ENCODE data around the gene CITED2. TPM values are rescaled to one million over a fixed set of nuclear protein-coding genes. Genes with fewer than 3 reads are reported as not detected.

Gene CITED2
- total RNA-seq, 1 experiment from 2014 or later = 46.1 TPM

DNA sequence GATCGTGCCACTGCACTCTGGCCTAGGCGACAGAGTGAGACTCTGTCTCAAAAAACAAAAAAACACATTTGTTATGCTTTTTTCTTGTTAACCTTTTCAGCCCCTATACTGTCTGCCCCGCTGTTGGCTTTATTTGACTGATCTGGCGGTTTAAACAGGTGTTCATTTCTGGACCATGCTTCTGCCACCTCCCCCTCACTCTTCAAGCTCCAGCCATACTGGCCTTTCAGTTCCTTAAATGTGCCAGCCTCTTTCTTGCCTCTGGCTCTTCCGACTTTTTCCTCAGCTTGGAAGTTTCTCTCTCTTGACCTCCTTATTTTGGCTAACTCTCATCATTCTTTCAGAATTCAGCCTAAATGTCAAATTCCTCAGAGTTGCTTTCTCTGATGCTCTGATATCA is 47.4 kb downstream of the CITED2 start:
- RAD21 ChIA-PET (ENCODE audit: low non-redundant PET in 1 of 2, low total read pairs in 2 of 2, uncharacterized antibody in 2 of 2, unreplicated experiment in 2 of 2) = no interaction called here
- peaks cover 0 to 5% of the 10 kb centered on the region in 2 experiments; a peak in 2 of 4 replicates for H3K4me1 ChIP-seq (ENCODE audit: control insufficient read depth in 1 of 2, insufficient read depth in 2 of 2, low read length in 2 of 2)
- no peaks in the 10 kb centered on the region for H3K9me3 ChIP-seq (ENCODE audit: control insufficient read depth in 1 of 2, insufficient read depth in 1 of 2, low read depth in 1 of 2, low read length in 2 of 2)
- no peaks in the 10 kb centered on the region for H3K36me3 ChIP-seq (ENCODE audit: control insufficient read depth in 1 of 2, insufficient read depth in 2 of 2, low read length in 2 of 2)
- H3K9ac ChIP-seq (ENCODE audit: low read length) = no peak overlapping the region
- no peaks in the 10 kb centered on the region for H4K20me1 ChIP-seq (ENCODE audit: insufficient read depth)
- H3K27me3 ChIP-seq (ENCODE audit: insufficient read depth, low read length) = no peaks in the 10 kb centered on the region
- no peak overlapping the region for H2AFZ ChIP-seq (ENCODE audit: low read depth, low read length, poor library complexity, severe bottlenecking)
- POLR2A ChIA-PET = no interaction called here
- no peak overlapping the region for H3K4me2 ChIP-seq (ENCODE audit: low read length)
- no peaks in the 10 kb centered on the region for H3K79me2 ChIP-seq (ENCODE audit: insufficient read depth, low read length)
- no peak overlapping the region for H3K4me3 ChIP-seq (replicated peaks in 1 of 2; ENCODE audit: low read depth in 1 of 2, low read length in 2 of 2)
- intact Hi-C loops (cut with micrococcal nuclease) = no loop called here
- no peak for TF ChIP-seq ELF1 (IDR thresholded peaks at IDR 0.05; ENCODE audit: borderline replicate concordance, low read depth)
- no peak for TF ChIP-seq EZH2phosphoT487 (IDR thresholded peaks at IDR 0.05; ENCODE audit: borderline replicate concordance)
- no peak for TF ChIP-seq POLR2A (IDR thresholded peaks at IDR 0.05; ENCODE audit: borderline replicate concordance, extremely low read depth, insufficient read depth, insufficient read length)
- no peak for TF ChIP-seq SP1 (IDR thresholded peaks at IDR 0.05; ENCODE audit: low read depth)
- TF ChIP-seq RAD21 (IDR thresholded peaks at IDR 0.05; ENCODE audit: low read depth) = no peak
- TF ChIP-seq EZH2 (IDR thresholded peaks at IDR 0.05) = no peak
- TF ChIP-seq EGR1 (IDR thresholded peaks at IDR 0.05; ENCODE audit: low read depth) = no peak
- no peak for TF ChIP-seq TCF7L2 (IDR thresholded peaks at IDR 0.05; ENCODE audit: borderline replicate concordance, extremely low read depth, insufficient read depth, insufficient read length)
- TF ChIP-seq, protein P1, sequence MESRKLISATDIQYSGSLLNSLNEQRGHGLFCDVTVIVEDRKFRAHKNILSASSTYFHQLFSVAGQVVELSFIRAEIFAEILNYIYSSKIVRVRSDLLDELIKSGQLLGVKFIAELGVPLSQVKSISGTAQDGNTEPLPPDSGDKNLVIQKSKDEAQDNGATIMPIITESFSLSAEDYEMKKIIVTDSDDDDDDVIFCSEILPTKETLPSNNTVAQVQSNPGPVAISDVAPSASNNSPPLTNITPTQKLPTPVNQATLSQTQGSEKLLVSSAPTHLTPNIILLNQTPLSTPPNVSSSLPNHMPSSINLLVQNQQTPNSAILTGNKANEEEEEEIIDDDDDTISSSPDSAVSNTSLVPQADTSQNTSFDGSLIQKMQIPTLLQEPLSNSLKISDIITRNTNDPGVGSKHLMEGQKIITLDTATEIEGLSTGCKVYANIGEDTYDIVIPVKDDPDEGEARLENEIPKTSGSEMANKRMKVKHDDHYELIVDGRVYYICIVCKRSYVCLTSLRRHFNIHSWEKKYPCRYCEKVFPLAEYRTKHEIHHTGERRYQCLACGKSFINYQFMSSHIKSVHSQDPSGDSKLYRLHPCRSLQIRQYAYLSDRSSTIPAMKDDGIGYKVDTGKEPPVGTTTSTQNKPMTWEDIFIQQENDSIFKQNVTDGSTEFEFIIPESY (IDR thresholded peaks at IDR 0.05; ENCODE audit: extremely low read depth, insufficient replicate concordance, low read length) = no peak
- TF ChIP-seq JUND (IDR thresholded peaks at IDR 0.05) = no peak
- TF ChIP-seq YY1 (IDR thresholded peaks at IDR 0.05; ENCODE audit: extremely low read depth, insufficient replicate concordance, low read depth, low read length) = no peak
- TF ChIP-seq SIN3A (IDR thresholded peaks at IDR 0.05; ENCODE audit: low read depth) = no peak
- TF ChIP-seq, protein P2, sequence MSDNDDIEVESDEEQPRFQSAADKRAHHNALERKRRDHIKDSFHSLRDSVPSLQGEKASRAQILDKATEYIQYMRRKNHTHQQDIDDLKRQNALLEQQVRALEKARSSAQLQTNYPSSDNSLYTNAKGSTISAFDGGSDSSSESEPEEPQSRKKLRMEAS (IDR thresholded peaks at IDR 0.05) = no peak
- ATAC-seq (no peak), DNase-seq (ENCODE audit: low read depth, low spot score) (no peak)
- CTCF ChIA-PET = no interaction called here
- BruUV-seq (replicated peaks) = no TSS peak
- H3K9me2 ChIP-seq (ENCODE audit: insufficient read depth) = no peaks in the 10 kb centered on the region
- no peak overlapping the region for H3K27ac ChIP-seq (ENCODE audit: low read depth, low read length)

All from HCT116 (cell line).